HG02571 (cell line): ENCODE data around the gene RAB21.
"Not testable (repeated sequence)": the region's sequence is repeated elsewhere in the genome, so short reads cannot be mapped to it uniquely, and the experiment has no call there.

Experiments
- ATAC-seq: cut with Tn5 transposase; IDR thresholded peaks from one replicate; pipeline ENCODE4 v1.9.1; 2021; ENCODE audit warnings: mild to moderate bottlenecking, moderate library complexity; ENCODE audit not compliant: unreplicated experiment

RAB21 gene

GRCh38 chr12:71749666-71750065 lies 5.0 kb upstream of the RAB21 start:
- ATAC-seq: no peak

- ATAC-seq: no peak
Observed at GRCh38 chr12:71752891-71753290, 1.8 kb upstream of the RAB21 start.

- peak; percentile 59 for ATAC-seq
Observed at GRCh38 chr12:71755146-71755892, 656 bp downstream of the RAB21 start.

GRCh38 chr12:71756054-71756690 lies 1.5 kb downstream of the RAB21 start:
- ATAC-seq: no peak

GRCh38 chr12:71759941-71760340 lies 5.3 kb downstream of the RAB21 start:
- no peak for ATAC-seq

- ATAC-seq: no peak
Observed at GRCh38 chr12:71760471-71760870, 5.8 kb downstream of the RAB21 start.

- not testable (repeated sequence) for ATAC-seq
Observed at GRCh38 chr12:71761354-71761753, 6.7 kb downstream of the RAB21 start.

GRCh38 chr12:71763677-71764379 lies 9.2 kb downstream of the RAB21 start:
- ATAC-seq: no peak

GRCh38 chr12:71764587-71765321 lies 10.1 kb downstream of the RAB21 start:
- ATAC-seq: no peak

- ATAC-seq: no peak
Observed at GRCh38 chr12:71766202-71766601, 11.5 kb downstream of the RAB21 start.

- no peak for ATAC-seq
Observed at GRCh38 chr12:71767183-71767582, 12.5 kb downstream of the RAB21 start.

GRCh38 chr12:71768900-71769299 lies 14.2 kb downstream of the RAB21 start:
- no peak for ATAC-seq

GRCh38 chr12:71771069-71771468 lies 16.4 kb downstream of the RAB21 start:
- no peak for ATAC-seq

- no peak for ATAC-seq
Observed at GRCh38 chr12:71772735-71773134, 18.1 kb downstream of the RAB21 start.

GRCh38 chr12:71780237-71780822 lies 25.7 kb downstream of the RAB21 start:
- no peak for ATAC-seq

- ATAC-seq: no peak
Observed at GRCh38 chr12:71782017-71782416, 27.4 kb downstream of the RAB21 start.

- no peak for ATAC-seq
Observed at GRCh38 chr12:71786829-71787228, 32.2 kb downstream of the RAB21 start.

GRCh38 chr12:71787580-71787979 lies 32.9 kb downstream of the RAB21 start:
- ATAC-seq: no peak

- ATAC-seq: no peak
Observed at GRCh38 chr12:71790331-71790730, 35.7 kb downstream of the RAB21 start.

GRCh38 chr12:71791473-71792150 lies 36.9 kb downstream of the RAB21 start:
- ATAC-seq: no peak
